PC-3 (cell line): ENCODE results near the gene SMIM17. TPM values are rescaled to one million over a fixed set of nuclear protein-coding genes. Genes with fewer than 3 reads are reported as not detected.

ENCODE experiments used
- ATAC-seq: fragments of 200-7000 bp; cut with Tn5 transposase; 2 replicates; pipeline ENCODE4 v1.9.1; 2020; ENCODE audit warnings: mild to moderate bottlenecking, moderate library complexity
- BruUV-seq: library from RNA; stranded (reverse); fragments of 400-500 nt; replicated peaks from 2 replicates; lab custom pipeline; 2021; lab: Mats Ljungman, UMichigan
- CTCF ChIA-PET: fragments of 300-600 bp; sonication (Branson Sonifier 250); formaldehyde crosslinking; loops from one replicate; lab custom pipeline; 2022; ENCODE audit warnings: antibody characterized with exemption; lab: Charles Lee
- POLR2A ChIA-PET: fragments of 300-600 bp; sonication (Branson Sonifier 250); formaldehyde crosslinking; loops from one replicate; lab custom pipeline; 2022; ENCODE audit warnings: antibody characterized with exemption; ENCODE audit not compliant: unreplicated experiment; lab: Charles Lee
- DNase-seq: peaks from one replicate; pipeline ENCODE4 v3.0.0-alpha.2; 2015
- H2AFZ ChIP-seq: fragments of 300-600 bp; sonication (generic); 2 replicates; pipeline ENCODE4 v1.6.0; 2016; ENCODE audit warnings: antibody characterized with exemption, low read length
- H3F3A ChIP-seq: fragments of 300-600 bp; sonication (generic); one replicate; pipeline ENCODE4 v1.6.0; 2017; ENCODE audit warnings: antibody characterized with exemption, low read length, control low read depth, mild to moderate bottlenecking; ENCODE audit not compliant: unreplicated experiment
- H3K27ac ChIP-seq: fragments of 300-600 bp; sonication (generic); 2 replicates; pipeline ENCODE4 v1.5.1; 2016; ENCODE audit warnings: mild to moderate bottlenecking, low read length
- H3K27me3 ChIP-seq: fragments of 300-600 bp; sonication (generic); 2 replicates; pipeline ENCODE4 v1.6.1; 2016; ENCODE audit warnings: low read length, mixed read lengths
- H3K36me3 ChIP-seq: fragments of 300-600 bp; sonication (generic); 2 replicates; pipeline ENCODE4 v1.6.1; 2016; ENCODE audit warnings: low read depth, mixed run types, low read length, mixed read lengths
- H3K4me1 ChIP-seq: fragments of 300-600 bp; sonication (generic); 2 replicates; pipeline ENCODE4 v1.5.1; 2016; ENCODE audit warnings: low read length; ENCODE audit not compliant: insufficient read depth
- H3K4me2 ChIP-seq: fragments of 300-600 bp; sonication (generic); 2 replicates; pipeline ENCODE4 v1.6.0; 2016; ENCODE audit warnings: low read length
- H3K4me3 ChIP-seq: fragments of 300-600 bp; sonication (generic); 2 replicates; pipeline ENCODE4 v1.5.1; 2016; ENCODE audit warnings: mild to moderate bottlenecking, low read length, mixed read lengths
- H3K79me2 ChIP-seq: fragments of 300-600 bp; sonication (generic); 2 replicates; pipeline ENCODE4 v1.6.1; 2017; ENCODE audit warnings: low read length, mixed read lengths
- H3K9ac ChIP-seq: fragments of 300-600 bp; sonication (generic); 2 replicates; pipeline ENCODE4 v1.6.0; 2016; ENCODE audit warnings: mild to moderate bottlenecking, low read length
- H3K9me2 ChIP-seq: fragments of 300-600 bp; sonication (generic); replicated peaks from 2 replicates; pipeline ENCODE4 v1.6.1; 2016; ENCODE audit warnings: mixed run types, low read length, mixed read lengths
- H3K9me3 ChIP-seq: fragments of 300-600 bp; sonication (generic); 2 replicates; pipeline ENCODE4 v1.6.1; 2016; ENCODE audit warnings: low read length, mixed read lengths
- H4K20me1 ChIP-seq: fragments of 300-600 bp; sonication (generic); 2 replicates; pipeline ENCODE4 v1.6.1; 2016; ENCODE audit warnings: low read length, mixed read lengths
- EZH2 ChIP-seq: fragments of 300-600 bp; sonication (generic); IDR thresholded peaks from one replicate; pipeline ENCODE4 v1.6.1; 2017; ENCODE audit warnings: antibody characterized with exemption, mild to moderate bottlenecking, low read length; ENCODE audit not compliant: unreplicated experiment
- EZH2phosphoT487 ChIP-seq: fragments of 300-600 bp; sonication (generic); IDR thresholded peaks from 2 replicates; pipeline ENCODE4 v1.6.1; 2018; ENCODE audit warnings: mild to moderate bottlenecking, antibody characterized with exemption, low read length, borderline replicate concordance
- intact Hi-C: fragments of 100-400 bp; cut with micrococcal nuclease; formaldehyde crosslinking; loops from 2 replicates; pipeline ENCODE4 v1.9.0; 2023
- total RNA-seq: library from RNA; depleted of rRNA; stranded (reverse); fragments of >200 nt; gene quantifications from 2 replicates; pipeline ENCODE4 v1.2.3, GENCODE V29; 2014
- TF ChIP-seq, protein P1 (sequence below): fragments of 300-600 bp; sonication (generic); conservative IDR thresholded peaks from 2 replicates; pipeline ENCODE4 v1.5.1; 2017; ENCODE audit warnings: antibody characterized with exemption, low read depth, mild to moderate bottlenecking, low read length

The SMIM17 gene
- total RNA-seq, 1 experiment from 2014 or later, result not detected

- no peak for ATAC-seq
- ChIA-PET CTCF (no interaction called here), POLR2A (no interaction called here)
- H3K9me2 ChIP-seq, result no peaks in the 10 kb centered on the region
- no peaks in the 10 kb centered on the region for H4K20me1 ChIP-seq
- H3K79me2 ChIP-seq, result no peaks in the 10 kb centered on the region
- no peaks in the 10 kb centered on the region for H3K4me1 ChIP-seq
- H3K36me3 ChIP-seq, result no peaks in the 10 kb centered on the region
- no peaks in the 10 kb centered on the region for H3K27me3 ChIP-seq
- no peak overlapping the region for H3K9ac ChIP-seq
- no peak overlapping the region for H3K4me3 ChIP-seq
- intact Hi-C loops, result no loop called here
- DNase-seq, result no peak
- H3K9me3 ChIP-seq, result peaks cover 33% of the 10 kb centered on the region
- no peak overlapping the region for H3K27ac ChIP-seq
- H3F3A ChIP-seq, result no peaks in the 10 kb centered on the region
- TF ChIP-seq EZH2 (no peak), EZH2phosphoT487 (no peak)
- TF ChIP-seq, protein P1, sequence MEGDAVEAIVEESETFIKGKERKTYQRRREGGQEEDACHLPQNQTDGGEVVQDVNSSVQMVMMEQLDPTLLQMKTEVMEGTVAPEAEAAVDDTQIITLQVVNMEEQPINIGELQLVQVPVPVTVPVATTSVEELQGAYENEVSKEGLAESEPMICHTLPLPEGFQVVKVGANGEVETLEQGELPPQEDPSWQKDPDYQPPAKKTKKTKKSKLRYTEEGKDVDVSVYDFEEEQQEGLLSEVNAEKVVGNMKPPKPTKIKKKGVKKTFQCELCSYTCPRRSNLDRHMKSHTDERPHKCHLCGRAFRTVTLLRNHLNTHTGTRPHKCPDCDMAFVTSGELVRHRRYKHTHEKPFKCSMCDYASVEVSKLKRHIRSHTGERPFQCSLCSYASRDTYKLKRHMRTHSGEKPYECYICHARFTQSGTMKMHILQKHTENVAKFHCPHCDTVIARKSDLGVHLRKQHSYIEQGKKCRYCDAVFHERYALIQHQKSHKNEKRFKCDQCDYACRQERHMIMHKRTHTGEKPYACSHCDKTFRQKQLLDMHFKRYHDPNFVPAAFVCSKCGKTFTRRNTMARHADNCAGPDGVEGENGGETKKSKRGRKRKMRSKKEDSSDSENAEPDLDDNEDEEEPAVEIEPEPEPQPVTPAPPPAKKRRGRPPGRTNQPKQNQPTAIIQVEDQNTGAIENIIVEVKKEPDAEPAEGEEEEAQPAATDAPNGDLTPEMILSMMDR, result no peak
- BruUV-seq, result no TSS peak
- no peak overlapping the region for H3K4me2 ChIP-seq
- H2AFZ ChIP-seq, result no peak overlapping the region
These were observed 49.4 kb downstream of the SMIM17 start for GRCh38 chr19:56692206-56692895.

DNA sequence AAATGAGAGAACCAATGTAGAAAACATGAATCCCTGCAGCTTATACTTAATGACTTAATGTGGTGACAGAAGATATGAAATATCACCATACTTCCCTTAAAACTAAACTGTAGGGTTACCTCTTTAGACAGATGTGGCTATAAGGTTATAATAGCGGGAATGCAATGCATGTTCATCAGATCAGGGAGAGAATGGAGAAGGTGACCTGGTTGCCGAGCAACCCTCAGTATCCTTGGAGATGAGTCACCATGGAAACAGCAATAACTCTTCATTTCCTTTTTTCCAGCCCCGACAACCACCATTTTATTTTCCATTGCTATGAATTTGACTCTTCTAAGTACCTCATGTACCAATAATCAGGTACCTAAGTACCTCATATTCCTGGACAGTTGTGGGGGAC, 56.6 kb downstream of the SMIM17 start:
- H3K79me2 ChIP-seq, result no peaks in the 10 kb centered on the region
- H3K36me3 ChIP-seq, result no peaks in the 10 kb centered on the region
- TF ChIP-seq EZH2 (no peak), EZH2phosphoT487 (no peak)
- TF ChIP-seq, protein P1, result no peak
- BruUV-seq, result no TSS peak
- H3K9ac ChIP-seq, result no peak overlapping the region
- H4K20me1 ChIP-seq, result no peaks in the 10 kb centered on the region
- DNase-seq (no peak), ATAC-seq (no peak)
- H3K4me3 ChIP-seq, result no peak overlapping the region
- intact Hi-C loops, result no loop called here
- no peak overlapping the region for H2AFZ ChIP-seq
- H3F3A ChIP-seq, result no peaks in the 10 kb centered on the region
- no peak overlapping the region for H3K4me2 ChIP-seq
- no peaks in the 10 kb centered on the region for H3K4me1 ChIP-seq
- peaks cover 30% of the 10 kb centered on the region for H3K9me3 ChIP-seq
- no peak overlapping the region for H3K27ac ChIP-seq
- POLR2A ChIA-PET, result no interaction called here
- CTCF ChIA-PET, result no interaction called here
- H3K27me3 ChIP-seq, result no peaks in the 10 kb centered on the region
- H3K9me2 ChIP-seq, result no peaks in the 10 kb centered on the region

GRCh38 chr19:56701895-56702294, 58.9 kb downstream of the SMIM17 start:
- TF ChIP-seq EZH2phosphoT487, result no peak
- TF ChIP-seq, protein P1, result no peak
- no peak for TF ChIP-seq EZH2
- no peak overlapping the region for H3K4me2 ChIP-seq
- no peak overlapping the region for H3K4me3 ChIP-seq
- H3K79me2 ChIP-seq, result no peaks in the 10 kb centered on the region
- no peaks in the 10 kb centered on the region for H3F3A ChIP-seq
- DNase-seq, result no peak
- no peaks in the 10 kb centered on the region for H3K36me3 ChIP-seq
- no peak overlapping the region for H3K9ac ChIP-seq
- POLR2A ChIA-PET, result no interaction called here
- no peak overlapping the region for H3K27ac ChIP-seq
- no peak overlapping the region for H2AFZ ChIP-seq
- H3K4me1 ChIP-seq, result no peaks in the 10 kb centered on the region
- H4K20me1 ChIP-seq, result no peaks in the 10 kb centered on the region
- intact Hi-C loops, result no loop called here
- H3K9me3 ChIP-seq, result peaks cover 37% of the 10 kb centered on the region
- CTCF ChIA-PET, result no interaction called here
- no TSS peak for BruUV-seq
- no peak for ATAC-seq
- H3K9me2 ChIP-seq, result no peaks in the 10 kb centered on the region
- no peaks in the 10 kb centered on the region for H3K27me3 ChIP-seq
